H1 (cell line): ENCODE measurements around the gene KCNMA1. TPM values are rescaled to one million over a fixed set of nuclear protein-coding genes. Genes with fewer than 3 reads are reported as not detected.

Experiments used
- EGR1 ChIP-seq: IDR thresholded peaks from 2 replicates; pipeline ENCODE4 v1.6.1; 2011; ENCODE audit warnings: low read depth, low read length, borderline replicate concordance
- POLR2AphosphoS5 ChIP-seq: IDR thresholded peaks from 2 replicates; pipeline ENCODE4 v1.6.1; 2011; ENCODE audit warnings: low read depth, low read length
- RFX5 ChIP-seq: IDR thresholded peaks from 2 replicates; pipeline ENCODE4 v1.6.1; 2011; ENCODE audit warnings: low read depth, low read length, improper control_type of control experiment, borderline replicate concordance
- TAF7 ChIP-seq: optimal IDR thresholded peaks from 2 replicates; pipeline ENCODE3; 2011; ENCODE audit warnings: low read depth, mild to moderate bottlenecking, inconsistent platforms, low read length, moderate library complexity, borderline replicate concordance
- polyA plus RNA-seq, 7 experiments: library from polyadenylated mRNA; depleted of rRNA in 3 of 7; stranded (reverse) in 5 of 7; unstranded in 2 of 7; fragments of >200 nt in 5 of 7; fragments of 200-250 nt in 2 of 7; gene quantifications; 1 replicate in 5 of 7; 2 replicates in 1 of 7; 4 replicates in 1 of 7; pipeline versions ENCODE4 v1.2.1 to v1.2.3, GENCODE V29; 2011 to 2013; ENCODE audit warnings: missing spikeins in 2 of 7, mixed read lengths in 2 of 7
- total RNA-seq: library from RNA; stranded (reverse); fragmentation: NEBNext Ultra II Directional; extraction: Animal tissue kit (Norgen Biotek cat#: 25700); gene quantifications from 2 replicates; pipeline ENCODE4 v1.2.1, GENCODE V29; 2021
- TF ChIP-seq, protein P1 (sequence below): fragments of 300-600 bp; sonication (generic); IDR thresholded peaks from 2 replicates; pipeline ENCODE4 v1.7.1; 2012; ENCODE audit warnings: low read length, moderate library complexity, mild to moderate bottlenecking, inconsistent platforms; ENCODE audit not compliant: insufficient replicate concordance

Gene KCNMA1
- total and polyA plus RNA-seq, 2 of the 8 experiments (the other 6 are each of a cell fraction or from before 2014, with no cell fraction given) = 10.2 to 11.1 TPM

DNA sequence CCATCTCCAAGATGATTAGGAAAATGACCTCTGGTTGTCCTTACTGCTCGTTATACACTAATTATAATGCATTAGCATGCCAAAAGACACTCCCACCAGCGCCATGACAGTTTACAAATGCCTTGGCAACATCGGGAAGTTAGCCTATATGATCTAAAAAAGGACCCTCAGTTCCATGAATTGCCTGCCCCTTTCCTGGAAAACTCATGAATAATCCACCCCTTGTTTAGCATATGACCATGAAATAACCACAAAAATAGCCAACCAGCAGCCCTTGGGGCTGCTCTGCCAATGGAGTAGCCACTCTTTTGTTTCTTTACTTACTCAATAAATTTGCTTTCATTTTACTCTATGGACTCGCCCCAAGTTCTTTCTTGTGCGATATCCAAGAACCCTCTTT is 41.6 kb upstream of the KCNMA1 start (continued):
- TF ChIP-seq, protein P1, sequence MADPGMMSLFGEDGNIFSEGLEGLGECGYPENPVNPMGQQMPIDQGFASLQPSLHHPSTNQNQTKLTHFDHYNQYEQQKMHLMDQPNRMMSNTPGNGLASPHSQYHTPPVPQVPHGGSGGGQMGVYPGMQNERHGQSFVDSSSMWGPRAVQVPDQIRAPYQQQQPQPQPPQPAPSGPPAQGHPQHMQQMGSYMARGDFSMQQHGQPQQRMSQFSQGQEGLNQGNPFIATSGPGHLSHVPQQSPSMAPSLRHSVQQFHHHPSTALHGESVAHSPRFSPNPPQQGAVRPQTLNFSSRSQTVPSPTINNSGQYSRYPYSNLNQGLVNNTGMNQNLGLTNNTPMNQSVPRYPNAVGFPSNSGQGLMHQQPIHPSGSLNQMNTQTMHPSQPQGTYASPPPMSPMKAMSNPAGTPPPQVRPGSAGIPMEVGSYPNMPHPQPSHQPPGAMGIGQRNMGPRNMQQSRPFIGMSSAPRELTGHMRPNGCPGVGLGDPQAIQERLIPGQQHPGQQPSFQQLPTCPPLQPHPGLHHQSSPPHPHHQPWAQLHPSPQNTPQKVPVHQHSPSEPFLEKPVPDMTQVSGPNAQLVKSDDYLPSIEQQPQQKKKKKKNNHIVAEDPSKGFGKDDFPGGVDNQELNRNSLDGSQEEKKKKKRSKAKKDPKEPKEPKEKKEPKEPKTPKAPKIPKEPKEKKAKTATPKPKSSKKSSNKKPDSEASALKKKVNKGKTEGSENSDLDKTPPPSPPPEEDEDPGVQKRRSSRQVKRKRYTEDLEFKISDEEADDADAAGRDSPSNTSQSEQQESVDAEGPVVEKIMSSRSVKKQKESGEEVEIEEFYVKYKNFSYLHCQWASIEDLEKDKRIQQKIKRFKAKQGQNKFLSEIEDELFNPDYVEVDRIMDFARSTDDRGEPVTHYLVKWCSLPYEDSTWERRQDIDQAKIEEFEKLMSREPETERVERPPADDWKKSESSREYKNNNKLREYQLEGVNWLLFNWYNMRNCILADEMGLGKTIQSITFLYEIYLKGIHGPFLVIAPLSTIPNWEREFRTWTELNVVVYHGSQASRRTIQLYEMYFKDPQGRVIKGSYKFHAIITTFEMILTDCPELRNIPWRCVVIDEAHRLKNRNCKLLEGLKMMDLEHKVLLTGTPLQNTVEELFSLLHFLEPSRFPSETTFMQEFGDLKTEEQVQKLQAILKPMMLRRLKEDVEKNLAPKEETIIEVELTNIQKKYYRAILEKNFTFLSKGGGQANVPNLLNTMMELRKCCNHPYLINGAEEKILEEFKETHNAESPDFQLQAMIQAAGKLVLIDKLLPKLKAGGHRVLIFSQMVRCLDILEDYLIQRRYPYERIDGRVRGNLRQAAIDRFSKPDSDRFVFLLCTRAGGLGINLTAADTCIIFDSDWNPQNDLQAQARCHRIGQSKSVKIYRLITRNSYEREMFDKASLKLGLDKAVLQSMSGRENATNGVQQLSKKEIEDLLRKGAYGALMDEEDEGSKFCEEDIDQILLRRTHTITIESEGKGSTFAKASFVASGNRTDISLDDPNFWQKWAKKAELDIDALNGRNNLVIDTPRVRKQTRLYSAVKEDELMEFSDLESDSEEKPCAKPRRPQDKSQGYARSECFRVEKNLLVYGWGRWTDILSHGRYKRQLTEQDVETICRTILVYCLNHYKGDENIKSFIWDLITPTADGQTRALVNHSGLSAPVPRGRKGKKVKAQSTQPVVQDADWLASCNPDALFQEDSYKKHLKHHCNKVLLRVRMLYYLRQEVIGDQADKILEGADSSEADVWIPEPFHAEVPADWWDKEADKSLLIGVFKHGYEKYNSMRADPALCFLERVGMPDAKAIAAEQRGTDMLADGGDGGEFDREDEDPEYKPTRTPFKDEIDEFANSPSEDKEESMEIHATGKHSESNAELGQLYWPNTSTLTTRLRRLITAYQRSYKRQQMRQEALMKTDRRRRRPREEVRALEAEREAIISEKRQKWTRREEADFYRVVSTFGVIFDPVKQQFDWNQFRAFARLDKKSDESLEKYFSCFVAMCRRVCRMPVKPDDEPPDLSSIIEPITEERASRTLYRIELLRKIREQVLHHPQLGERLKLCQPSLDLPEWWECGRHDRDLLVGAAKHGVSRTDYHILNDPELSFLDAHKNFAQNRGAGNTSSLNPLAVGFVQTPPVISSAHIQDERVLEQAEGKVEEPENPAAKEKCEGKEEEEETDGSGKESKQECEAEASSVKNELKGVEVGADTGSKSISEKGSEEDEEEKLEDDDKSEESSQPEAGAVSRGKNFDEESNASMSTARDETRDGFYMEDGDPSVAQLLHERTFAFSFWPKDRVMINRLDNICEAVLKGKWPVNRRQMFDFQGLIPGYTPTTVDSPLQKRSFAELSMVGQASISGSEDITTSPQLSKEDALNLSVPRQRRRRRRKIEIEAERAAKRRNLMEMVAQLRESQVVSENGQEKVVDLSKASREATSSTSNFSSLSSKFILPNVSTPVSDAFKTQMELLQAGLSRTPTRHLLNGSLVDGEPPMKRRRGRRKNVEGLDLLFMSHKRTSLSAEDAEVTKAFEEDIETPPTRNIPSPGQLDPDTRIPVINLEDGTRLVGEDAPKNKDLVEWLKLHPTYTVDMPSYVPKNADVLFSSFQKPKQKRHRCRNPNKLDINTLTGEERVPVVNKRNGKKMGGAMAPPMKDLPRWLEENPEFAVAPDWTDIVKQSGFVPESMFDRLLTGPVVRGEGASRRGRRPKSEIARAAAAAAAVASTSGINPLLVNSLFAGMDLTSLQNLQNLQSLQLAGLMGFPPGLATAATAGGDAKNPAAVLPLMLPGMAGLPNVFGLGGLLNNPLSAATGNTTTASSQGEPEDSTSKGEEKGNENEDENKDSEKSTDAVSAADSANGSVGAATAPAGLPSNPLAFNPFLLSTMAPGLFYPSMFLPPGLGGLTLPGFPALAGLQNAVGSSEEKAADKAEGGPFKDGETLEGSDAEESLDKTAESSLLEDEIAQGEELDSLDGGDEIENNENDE = no peak
- TF ChIP-seq POLR2AphosphoS5 (no peak), EGR1 (no peak), RFX5 (no peak), TAF7 (no peak)
